H9 (cell line): ENCODE measurements around the gene RB1. TPM values are rescaled to one million over a fixed set of nuclear protein-coding genes. Genes with fewer than 3 reads are reported as not detected.

Experiments used
- DNase-seq: peaks from one replicate; pipeline ENCODE4 v3.0.0-alpha.2; 2017
- H2AFZ ChIP-seq: one replicate; pipeline ENCODE4 v1.6.1; 2013; ENCODE audit warnings: mild to moderate bottlenecking, low read length, control low read depth, moderate library complexity
- H2AK5ac ChIP-seq: 2 replicates; pipeline ENCODE4 v1.6.1; 2013; ENCODE audit warnings: low read length, control low read depth, mixed read lengths; ENCODE audit not compliant: insufficient read length
- H2BK120ac ChIP-seq: one replicate; pipeline ENCODE4 v1.6.1; 2013; ENCODE audit warnings: low read depth, mild to moderate bottlenecking, low read length, control low read depth, inconsistent platforms; ENCODE audit not compliant: poor library complexity, severe bottlenecking
- H2BK12ac ChIP-seq: 2 replicates; pipeline ENCODE4 v1.6.1; 2013; ENCODE audit warnings: low read length, control low read depth, mixed read lengths, low read depth; ENCODE audit not compliant: insufficient read length
- H2BK15ac ChIP-seq: 2 replicates; pipeline ENCODE4 v1.6.1; 2013; ENCODE audit warnings: low read depth, low read length, control low read depth
- H2BK20ac ChIP-seq: one replicate; pipeline ENCODE4 v1.6.1; 2013; ENCODE audit warnings: low read depth, mild to moderate bottlenecking, low read length, control low read depth, inconsistent platforms; ENCODE audit not compliant: poor library complexity, severe bottlenecking
- H2BK5ac ChIP-seq: 2 replicates; pipeline ENCODE4 v1.6.1; 2013; ENCODE audit warnings: low read length, control low read depth, mixed read lengths; ENCODE audit not compliant: insufficient read length
- H3K14ac ChIP-seq: 2 replicates; pipeline ENCODE4 v1.6.1; 2013; ENCODE audit warnings: low read length, control low read depth; ENCODE audit not compliant: insufficient read depth
- H3K18ac ChIP-seq: 2 replicates; pipeline ENCODE4 v1.6.1; 2013; ENCODE audit warnings: low read depth, mild to moderate bottlenecking, mixed read lengths, low read length, control low read depth; ENCODE audit not compliant: insufficient read length
- H3K23ac ChIP-seq: 2 replicates; pipeline ENCODE4 v1.6.1; 2013; ENCODE audit warnings: low read length, control low read depth, mixed read lengths, low read depth; ENCODE audit not compliant: insufficient read length
- H3K23me2 ChIP-seq: 2 replicates; pipeline ENCODE4 v1.6.1; 2013; ENCODE audit warnings: low read depth, mild to moderate bottlenecking, mixed read lengths, low read length, control low read depth; ENCODE audit not compliant: insufficient read length, poor library complexity, severe bottlenecking
- H3K27ac ChIP-seq: 2 replicates; pipeline ENCODE4 v1.5.1; 2013; ENCODE audit warnings: low read length, control low read depth, mixed read lengths, low read depth; ENCODE audit not compliant: insufficient read length
- H3K27me3 ChIP-seq: 2 replicates; pipeline ENCODE4 v1.6.1; 2013; ENCODE audit warnings: low read length, control low read depth, inconsistent platforms; ENCODE audit not compliant: insufficient read depth
- H3K4ac ChIP-seq: 2 replicates; pipeline ENCODE4 v1.6.1; 2013; ENCODE audit warnings: low read depth, mild to moderate bottlenecking, control low read depth, inconsistent platforms, low read length, moderate library complexity
- H3K4me1 ChIP-seq: 2 replicates; pipeline ENCODE4 v1.6.1; 2013; ENCODE audit warnings: low read length, control low read depth, inconsistent platforms; ENCODE audit not compliant: insufficient read depth
- H3K4me2 ChIP-seq: 2 replicates; pipeline ENCODE4 v1.6.1; 2013; ENCODE audit warnings: low read length, control low read depth, mixed read lengths; ENCODE audit not compliant: insufficient read length, insufficient read depth
- H3K56ac ChIP-seq: 2 replicates; pipeline ENCODE4 v1.6.1; 2013; ENCODE audit warnings: low read depth, mild to moderate bottlenecking, mixed read lengths, low read length, control low read depth; ENCODE audit not compliant: insufficient read length
- H3K79me1 ChIP-seq: 2 replicates; pipeline ENCODE4 v1.6.1; 2013; ENCODE audit warnings: low read depth, mild to moderate bottlenecking, moderate library complexity, low read length, control low read depth, inconsistent platforms; ENCODE audit not compliant: insufficient read depth, poor library complexity, severe bottlenecking
- H3K79me2 ChIP-seq: 2 replicates; pipeline ENCODE4 v1.6.1; 2013; ENCODE audit warnings: low read length, control low read depth, inconsistent platforms; ENCODE audit not compliant: insufficient read depth
- H3K9ac ChIP-seq: 2 replicates; pipeline ENCODE4 v1.6.1; 2013; ENCODE audit warnings: low read length, control low read depth, mixed read lengths; ENCODE audit not compliant: insufficient read length; ENCODE audit errors: extremely low read depth
- H3K9me3 ChIP-seq: one replicate; pipeline ENCODE4 v1.6.1; 2013; ENCODE audit warnings: low read depth, low read length, inconsistent platforms; ENCODE audit not compliant: control insufficient read depth
- H3T11ph ChIP-seq: one replicate; pipeline ENCODE4 v1.6.1; 2013; ENCODE audit warnings: mild to moderate bottlenecking, low read length, control low read depth, inconsistent platforms
- H4K20me1 ChIP-seq: one replicate; pipeline ENCODE4 v1.6.1; 2013; ENCODE audit not compliant: control insufficient read depth, insufficient read length, insufficient read depth
- H4K5ac ChIP-seq: 2 replicates; pipeline ENCODE4 v1.6.1; 2013; ENCODE audit warnings: low read depth, mild to moderate bottlenecking, mixed read lengths, low read length, control low read depth; ENCODE audit not compliant: insufficient read length
- H4K8ac ChIP-seq: replicated peaks from 2 replicates; pipeline ENCODE4 v1.6.1; 2013; ENCODE audit warnings: low read length, control low read depth, mixed read lengths, low read depth; ENCODE audit not compliant: insufficient read length
- H4K91ac ChIP-seq: 2 replicates; pipeline ENCODE4 v1.6.1; 2013; ENCODE audit warnings: low read depth, mild to moderate bottlenecking, moderate library complexity, mixed read lengths, low read length, control low read depth; ENCODE audit not compliant: insufficient read length
- H3K27ac Mint-ChIP-seq, 3 experiments: 2 replicates in 2 of 3; 3 replicates in 1 of 3; pipeline ENCODE4 v1.8.0; 2020 to 2021; ENCODE audit warnings: mixed read lengths in 3 of 3, mild to moderate bottlenecking in 1 of 3, moderate library complexity in 1 of 3
- H3K27me3 Mint-ChIP-seq: 2 replicates; pipeline ENCODE4 v1.8.0; 2021; ENCODE audit warnings: low read depth, mild to moderate bottlenecking, moderate library complexity, mixed read lengths
- H3K36me3 Mint-ChIP-seq, 3 experiments: 2 replicates in 2 of 3; 3 replicates in 1 of 3; pipeline ENCODE4 v1.8.0; 2020 to 2021; ENCODE audit warnings: low read depth in 3 of 3, mixed read lengths in 3 of 3; ENCODE audit not compliant: insufficient read depth in 1 of 3
- H3K4me1 Mint-ChIP-seq, 2 experiments: 2 replicates each; pipeline ENCODE4 v1.8.0; 2020; ENCODE audit warnings: mixed read lengths in 2 of 2
- H3K4me3 Mint-ChIP-seq, 2 experiments: 2 replicates in 1 of 2; 3 replicates in 1 of 2; pipeline ENCODE4 v1.8.0; 2020 to 2021; ENCODE audit warnings: mild to moderate bottlenecking in 2 of 2, mixed read lengths in 2 of 2, moderate library complexity in 1 of 2
- H3K9me3 Mint-ChIP-seq, 2 experiments: 2 replicates in 1 of 2; 3 replicates in 1 of 2; pipeline ENCODE4 v1.8.0; 2020; ENCODE audit warnings: mild to moderate bottlenecking in 2 of 2, mixed read lengths in 2 of 2, moderate library complexity in 1 of 2
- CTCF ChIP-seq: fragments of 200-600 bp; sonication (generic); conservative IDR thresholded peaks from 3 replicates; pipeline ENCODE4 v1.8.0; 2021; ENCODE audit warnings: antibody characterized with exemption, mild to moderate bottlenecking
- WGBS: extraction: QIAGEN DNeasy Blood & Tissue Kit; methylation state at CpG from one replicate; pipeline ENCODE4 v1.1.7; 2013; ENCODE audit warnings: missing lambda C conversion rate, low lambda C conversion rate, mixed read lengths; ENCODE audit not compliant: insufficient read length; ENCODE audit errors: extremely low coverage; 5-methylcytosine and 5-hydroxymethylcytosine counted together
- total RNA-seq: library from RNA; stranded (reverse); gene quantifications from 2 replicates; pipeline ENCODE4 v1.2.1, GENCODE V29; 2021

The RB1 gene
- total RNA-seq, 1 experiment from 2014 or later, result 20.5 TPM

- H3K23me2 ChIP-seq, result no peaks in the 10 kb centered on the region
- Mint-ChIP-seq H3K4me1 (peaks cover 10 to 14% of the 10 kb centered on the region in 2 experiments), H3K36me3 (peaks cover 3 to 14% (median 3%) of the 10 kb centered on the region in 3 experiments; a peak in 5 of 7 replicates), H3K27me3 (no peaks in the 10 kb centered on the region), H3K9me3 (no peaks in the 10 kb centered on the region), H3K27ac (no peak overlapping the region), H3K4me3 (no peak overlapping the region)
- no peak for TF ChIP-seq CTCF
- H2BK15ac ChIP-seq, result no peak overlapping the region
- H3K4me2 ChIP-seq, result no peak overlapping the region
- no peak overlapping the region for H3K23ac ChIP-seq
- peaks cover 3% of the 10 kb centered on the region for H3K4me1 ChIP-seq
- H3K56ac ChIP-seq, result no peak overlapping the region
- H3K9me3 ChIP-seq, result no peaks in the 10 kb centered on the region
- no peak overlapping the region for H3K18ac ChIP-seq
- no peak overlapping the region for H2BK12ac ChIP-seq
- H3K27ac ChIP-seq, result no peak overlapping the region
- H4K91ac ChIP-seq, result no peak overlapping the region
- no peaks in the 10 kb centered on the region for H3K79me1 ChIP-seq
- H2BK5ac ChIP-seq, result no peak overlapping the region
- no peak overlapping the region for H3K14ac ChIP-seq
- no peak overlapping the region for H2BK120ac ChIP-seq
- no peak overlapping the region for H3K9ac ChIP-seq
- DNase-seq, result no peak
- H3K27me3 ChIP-seq, result no peaks in the 10 kb centered on the region
- no peak overlapping the region for H3K4ac ChIP-seq
- H4K20me1 ChIP-seq, result no peaks in the 10 kb centered on the region
- WGBS, result no CpG with 5 or more reads among the region's 2 CpGs
- no peak overlapping the region for H2AK5ac ChIP-seq
- H4K5ac ChIP-seq, result no peak overlapping the region
- H3K79me2 ChIP-seq, result no peaks in the 10 kb centered on the region
- no peak overlapping the region for H3T11ph ChIP-seq
- H2AFZ ChIP-seq, result no peak overlapping the region
- H4K8ac ChIP-seq, result no peak overlapping the region
- no peak overlapping the region for H2BK20ac ChIP-seq
Observed at GRCh38 chr13:48493851-48494250, 190.3 kb downstream of the RB1 start.
